SKM-1 (cell line): ENCODE results near the gene AUNIP.

Experiments used
- DNase-seq: peaks from one replicate; lab custom pipeline; 2025; ENCODE audit not compliant: unreplicated experiment; lab: John Stamatoyannopoulos, UW

AUNIP gene

DNA sequence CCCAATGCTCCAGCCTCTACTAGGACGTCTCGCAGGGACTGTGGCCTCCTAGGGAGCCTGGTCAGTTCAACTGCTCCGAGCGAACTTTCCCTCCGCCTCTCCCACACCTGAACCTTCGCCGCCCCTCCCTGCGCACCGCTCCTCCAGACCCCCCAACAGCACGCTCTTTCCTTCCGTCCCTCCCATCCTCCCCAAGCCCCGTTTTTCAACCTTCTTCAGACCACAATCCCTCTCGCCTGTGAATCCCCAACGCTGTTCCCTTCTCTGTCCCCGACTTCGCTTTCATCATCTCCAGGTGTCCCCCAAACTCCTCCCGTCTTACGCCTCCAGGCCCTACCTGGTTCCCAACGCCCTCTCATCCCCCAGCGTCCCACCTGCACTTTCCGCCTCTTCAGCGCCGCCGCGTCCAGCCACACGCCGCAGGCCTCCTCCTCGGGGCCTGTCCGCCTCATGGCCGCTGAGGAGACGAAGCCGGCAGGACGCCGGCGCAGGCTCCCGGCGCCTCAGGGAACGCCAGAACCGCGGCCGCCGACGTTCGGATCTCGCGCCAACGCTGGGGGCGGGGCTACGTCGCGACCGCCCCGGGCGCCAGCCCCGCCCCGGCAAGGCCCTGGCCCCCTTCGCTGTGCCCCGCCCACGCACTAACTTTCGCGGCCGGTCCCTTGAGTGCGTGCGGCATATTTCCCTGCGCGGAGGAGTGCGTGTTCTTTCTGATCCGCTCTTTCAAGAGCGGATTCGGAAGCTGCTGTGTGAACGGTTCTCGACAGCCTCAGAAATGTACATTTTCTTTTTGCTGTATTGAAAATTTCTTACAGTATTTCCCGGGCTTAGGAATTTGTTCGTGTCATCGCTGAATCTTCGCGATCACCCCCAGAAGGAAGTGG lies at the start of gene AUNIP:
Gene AUNIP, minus strand, starts transcription at position 552 of the 884 bp plus-strand sequence. Its CDS starts 100 bp downstream, at position 452.
- DNase-seq, result peak; percentile 73

GRCh38 chr1:25909040-25909439 lies 49.8 kb upstream of the AUNIP start:
- DNase-seq, result no peak

DNA sequence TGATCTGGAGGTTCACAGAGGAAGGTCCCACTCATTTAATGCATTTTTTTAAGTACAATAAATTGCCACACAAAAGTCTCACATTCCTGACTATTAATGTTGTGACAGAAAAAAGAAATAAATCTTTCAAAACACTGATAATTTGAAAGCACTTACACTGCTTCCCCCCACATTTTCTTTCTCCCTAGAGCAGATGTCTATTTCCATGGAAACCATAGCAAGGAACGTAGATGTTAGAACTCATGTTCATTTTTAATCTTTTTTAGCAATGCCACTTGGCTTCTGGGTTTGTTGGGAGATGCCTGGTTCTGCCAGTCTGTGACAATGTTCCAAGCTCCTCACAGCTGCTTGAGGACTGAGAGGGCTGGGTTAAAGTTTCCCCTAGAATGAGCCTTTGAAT lies 48.9 kb upstream of the AUNIP start:
- no peak for DNase-seq

DNA sequence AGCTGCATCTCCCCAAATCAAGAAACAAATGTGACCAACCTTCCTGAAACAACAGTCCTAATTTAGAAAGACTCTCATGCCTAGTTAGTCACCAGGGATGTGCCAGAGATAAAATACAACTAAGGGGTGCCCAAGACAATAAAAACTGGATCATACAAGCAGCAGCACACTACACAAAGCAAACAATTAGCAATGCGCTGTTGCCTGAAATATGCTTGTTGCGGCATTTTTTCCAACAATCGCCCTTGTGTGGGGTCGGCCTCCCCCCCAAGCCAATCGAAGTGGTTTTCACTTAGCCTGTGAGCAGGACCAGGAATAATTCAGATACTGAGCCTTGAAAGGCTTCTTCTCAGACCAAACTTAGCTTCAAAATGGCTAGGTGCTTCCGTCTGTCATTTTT lies 48.3 kb upstream of the AUNIP start:
- DNase-seq, result no peak

GRCh38 chr1:25906644-25907300 lies 47.5 kb upstream of the AUNIP start:
- no peak for DNase-seq

DNA sequence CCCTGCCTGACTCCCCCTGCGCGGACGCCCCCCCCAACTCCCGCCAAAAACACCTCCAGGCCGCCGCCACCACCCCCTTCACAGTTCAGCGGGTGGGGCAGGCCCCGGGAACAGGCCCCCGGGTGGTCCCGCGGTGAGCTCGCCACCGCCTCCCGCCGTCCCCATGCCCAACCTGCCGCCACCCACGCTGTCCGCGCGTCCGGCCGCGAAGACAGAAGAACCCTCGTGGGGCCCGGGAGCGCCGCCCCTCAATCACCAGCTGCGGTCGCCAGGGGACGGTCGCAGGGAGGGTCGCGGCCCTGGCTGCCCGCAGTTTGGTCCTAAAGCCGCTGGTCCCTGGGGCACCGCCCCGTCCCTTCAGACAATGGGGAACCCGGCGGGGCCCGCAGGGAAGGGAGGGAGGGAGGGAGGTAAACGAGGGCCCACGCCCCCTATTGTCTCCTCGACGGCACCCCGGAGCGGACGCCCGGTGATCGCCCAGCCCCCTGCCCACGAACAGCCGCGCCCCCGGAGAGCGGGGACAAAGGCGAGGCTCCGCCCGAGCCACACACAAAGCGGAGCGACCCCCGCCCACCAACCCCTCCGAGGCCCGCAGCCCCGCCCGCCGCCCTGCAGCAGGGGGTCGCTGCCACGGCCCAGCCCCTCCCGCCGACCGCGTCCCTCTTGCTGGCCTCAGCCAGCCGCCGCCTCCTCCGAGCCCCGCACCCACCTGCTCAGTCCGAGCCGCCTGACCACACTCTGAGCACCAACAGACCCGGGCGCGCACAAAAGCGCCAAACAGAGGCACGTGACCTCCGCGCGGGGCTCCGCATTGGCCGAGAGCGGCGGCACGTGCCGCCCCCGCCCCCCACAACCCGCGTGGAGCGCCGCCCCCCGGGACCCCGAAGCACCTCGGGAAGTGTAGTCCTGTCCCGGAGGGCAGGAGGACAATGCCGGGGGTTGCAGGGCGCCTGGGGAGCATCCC lies 46.7 kb upstream of the AUNIP start, which contains the start of gene STMN1:
Gene STMN1, minus strand, starts transcription at position 740 of the 964 bp plus-strand sequence. CDS start 1,743 bp downstream, outside the sequence.
- DNase-seq, result peak; percentile 76

- DNase-seq, result peak; percentile 81
These were observed 45.9 kb upstream of the AUNIP start for GRCh38 chr1:25904943-25905679.

- DNase-seq, result no peak
These were observed 44.7 kb upstream of the AUNIP start for GRCh38 chr1:25903986-25904385.

- no peak for DNase-seq
These were observed 43.2 kb upstream of the AUNIP start for GRCh38 chr1:25902462-25902861.

GRCh38 chr1:25900219-25900618 lies 41.0 kb upstream of the AUNIP start:
- no peak for DNase-seq

- DNase-seq, result no peak
These were observed 40.5 kb upstream of the AUNIP start for GRCh38 chr1:25899792-25900191.

GRCh38 chr1:25898223-25899015 lies 39.2 kb upstream of the AUNIP start:
- DNase-seq, result no peak

DNA sequence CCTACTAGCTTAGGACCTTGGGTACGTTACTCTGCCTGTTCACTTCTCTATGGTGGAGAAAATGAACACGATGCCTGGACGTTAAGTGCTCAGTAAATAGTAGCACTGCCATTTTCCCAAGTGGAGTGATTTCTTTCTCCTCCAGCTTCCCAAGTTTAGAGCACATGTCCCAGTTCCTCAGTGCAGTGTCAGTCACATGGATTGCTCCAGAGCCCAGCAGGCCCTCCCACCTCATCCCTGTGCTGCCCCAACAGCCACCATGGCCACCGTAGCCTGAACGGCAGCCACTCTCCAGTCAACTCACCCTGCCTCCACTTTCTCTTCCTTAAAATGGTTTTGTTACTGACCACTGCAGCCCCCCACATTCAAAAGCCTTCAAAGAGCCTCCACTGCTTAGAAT lies 38.5 kb upstream of the AUNIP start:
- DNase-seq, result no peak

GRCh38 chr1:25896266-25896665 lies 37.0 kb upstream of the AUNIP start:
- DNase-seq, result no peak

GRCh38 chr1:25895365-25895990 lies 36.2 kb upstream of the AUNIP start:
- DNase-seq, result peak; percentile 85

DNA sequence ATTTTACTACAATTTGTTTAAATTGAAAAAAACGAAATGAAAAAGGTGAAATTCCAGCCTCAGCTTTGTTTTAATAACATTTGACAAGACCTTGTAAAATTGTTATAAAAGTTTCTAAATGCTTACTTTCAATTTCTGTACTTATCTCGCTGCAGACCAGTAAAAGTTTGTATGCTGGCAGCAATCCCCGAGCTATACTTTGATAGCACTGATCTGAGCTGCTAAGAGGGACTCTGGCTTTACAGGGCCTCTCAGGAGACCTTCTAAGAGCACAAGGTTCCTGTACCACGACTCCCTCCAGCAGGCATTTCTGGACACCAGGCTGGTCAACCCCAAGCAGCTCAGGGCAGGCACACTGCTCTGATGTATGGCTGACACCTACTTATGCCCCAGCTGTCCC lies 33.9 kb upstream of the AUNIP start:
- no peak for DNase-seq

- no peak for DNase-seq
These were observed 32.3 kb upstream of the AUNIP start for GRCh38 chr1:25891606-25892005.

GRCh38 chr1:25890239-25891034 lies 31.2 kb upstream of the AUNIP start:
- DNase-seq, result no peak
